LNCaP clone FGC (cell line): Measurements from ENCODE around the gene BAAT.
"Not testable (repeated sequence)": the region's sequence is repeated elsewhere in the genome, so short reads cannot be mapped to it uniquely, and the experiment has no call there.

ENCODE experiments used
- DNase-seq: peaks from one replicate; pipeline ENCODE4 v3.0.0-alpha.2; 2011; ENCODE audit warnings: low read depth
- H3K4me3 ChIP-seq: 2 replicates; pipeline ENCODE4 v1.5.1; 2011; ENCODE audit warnings: mild to moderate bottlenecking, low read depth, low read length, control low read depth
- CTCF ChIP-seq: IDR thresholded peaks from 2 replicates; pipeline ENCODE4 v1.5.1; 2012; ENCODE audit warnings: mild to moderate bottlenecking; ENCODE audit not compliant: control insufficient read depth, insufficient read depth; ENCODE audit errors: extremely low read depth

BAAT gene

GRCh38 chr9:101384873-101385536 lies at the start of gene BAAT:
Gene BAAT, minus strand, starts transcription at chr9:101385006. Its CDS starts 13,602 bp downstream, at chr9:101371404.
- not testable (repeated sequence) for H3K4me3 ChIP-seq

GRCh38 chr9:101433229-101433628 lies 48.4 kb upstream of the BAAT start:
- no peak for DNase-seq
- no peak overlapping the region for H3K4me3 ChIP-seq
- no peak for TF ChIP-seq CTCF

More at GRCh38 chr9:101384873-101385536, at the start of gene BAAT:
- DNase-seq: not testable (repeated sequence)

GRCh38 chr9:101432740-101433139 lies 47.9 kb upstream of the BAAT start:
- no peak overlapping the region for H3K4me3 ChIP-seq
- TF ChIP-seq CTCF: no peak
- no peak for DNase-seq

- TF ChIP-seq CTCF: no peak
- no peak for DNase-seq
- no peak overlapping the region for H3K4me3 ChIP-seq
Observed at GRCh38 chr9:101432171-101432570, 47.4 kb upstream of the BAAT start.

GRCh38 chr9:101429736-101430135 lies 44.9 kb upstream of the BAAT start:
- H3K4me3 ChIP-seq: no peak overlapping the region
- no peak for DNase-seq
- no peak for TF ChIP-seq CTCF

GRCh38 chr9:101428909-101429308 lies 44.1 kb upstream of the BAAT start:
- DNase-seq: no peak
- TF ChIP-seq CTCF: no peak

GRCh38 chr9:101427957-101428655 lies 43.3 kb upstream of the BAAT start:
- no peak for DNase-seq
- H3K4me3 ChIP-seq: no peak overlapping the region
- no peak for TF ChIP-seq CTCF

More at GRCh38 chr9:101428909-101429308, 44.1 kb upstream of the BAAT start:
- H3K4me3 ChIP-seq: no peak overlapping the region
